Smooth muscle cell (in vitro differentiated cells): ENCODE data around the gene MROH7. TPM values are rescaled to one million over a fixed set of nuclear protein-coding genes. Genes with fewer than 3 reads are reported as not detected.

ENCODE experiments used
- DNase-seq: peaks from one replicate; lab custom pipeline; 2025; ENCODE audit not compliant: unreplicated experiment; lab: John Stamatoyannopoulos, UW
- H2AFZ ChIP-seq: fragments of 200-600 bp; sonication (generic); 2 replicates; pipeline ENCODE4 v1.6.0; 2016; ENCODE audit warnings: antibody characterized with exemption, low read depth, mild to moderate bottlenecking
- H3F3A ChIP-seq: fragments of 200-600 bp; sonication (generic); 2 replicates; pipeline ENCODE4 v1.6.0; 2017; ENCODE audit warnings: antibody characterized with exemption, low read depth
- H3K27ac ChIP-seq: fragments of 200-600 bp; sonication (generic); 2 replicates; pipeline ENCODE4 v1.5.1; 2016; ENCODE audit warnings: low read depth, mild to moderate bottlenecking
- H3K27me3 ChIP-seq: fragments of 200-600 bp; sonication (generic); 2 replicates; pipeline ENCODE4 v1.6.1; 2016; ENCODE audit warnings: low read depth, mild to moderate bottlenecking
- H3K36me3 ChIP-seq: fragments of 200-600 bp; sonication (generic); 2 replicates; pipeline ENCODE4 v1.5.1; 2016; ENCODE audit warnings: low read depth
- H3K4me1 ChIP-seq: fragments of 200-600 bp; sonication (generic); 2 replicates; pipeline ENCODE4 v1.5.1; 2016; ENCODE audit warnings: low read depth
- H3K4me2 ChIP-seq: fragments of 200-600 bp; sonication (generic); 2 replicates; pipeline ENCODE4 v1.6.0; 2016; ENCODE audit warnings: mild to moderate bottlenecking
- H3K4me3 ChIP-seq: fragments of 200-600 bp; sonication (generic); 2 replicates; pipeline ENCODE4 v1.5.1; 2016; ENCODE audit warnings: mild to moderate bottlenecking
- H3K79me2 ChIP-seq: fragments of 200-600 bp; sonication (generic); 2 replicates; pipeline ENCODE4 v1.6.0; 2016; ENCODE audit warnings: low read depth, mild to moderate bottlenecking
- H3K9ac ChIP-seq: fragments of 200-600 bp; sonication (generic); 2 replicates; pipeline ENCODE4 v1.6.0; 2016; ENCODE audit warnings: low read depth
- H3K9me3 ChIP-seq: fragments of 200-600 bp; sonication (generic); replicated peaks from 2 replicates; pipeline ENCODE4 v1.5.1; 2016; ENCODE audit warnings: low read depth
- H4K20me1 ChIP-seq: fragments of 200-600 bp; sonication (generic); 2 replicates; pipeline ENCODE4 v1.6.0; 2016; ENCODE audit warnings: low read depth
- CTCF ChIP-seq: fragments of 200-600 bp; sonication (generic); IDR thresholded peaks from 2 replicates; pipeline ENCODE4 v1.5.1; 2017; ENCODE audit warnings: borderline replicate concordance, mild to moderate bottlenecking, antibody characterized with exemption; ENCODE audit not compliant: insufficient read depth, poor library complexity, severe bottlenecking
- WGBS: methylation state at CpG from one replicate; pipeline ENCODE4 v1.1.7; 2016; ENCODE audit warnings: low lambda C conversion rate; 5-methylcytosine and 5-hydroxymethylcytosine counted together
- polyA plus RNA-seq: library from polyadenylated mRNA; unstranded; fragments of >200 nt; fragmentation: Nextera tagmentation; extraction: Ambion mirVana; gene quantifications from 2 replicates; pipeline ENCODE4 v1.2.1, GENCODE V29; 2016
- total RNA-seq: library from RNA; depleted of rRNA; stranded (reverse); fragments of >200 nt; gene quantifications from 2 replicates; pipeline ENCODE4 v1.2.3, GENCODE V29; 2014

Gene MROH7
- total and polyA plus RNA-seq, 2 experiments from 2014 or later, result 0.33 to 0.58 TPM

- no peak for TF ChIP-seq CTCF
- no peak overlapping the region for H3K4me2 ChIP-seq
These were observed 54.2 kb downstream of the MROH7 start for GRCh38 chr1:54695764-54696163.

GRCh38 chr1:54696262-54696661 lies 54.7 kb downstream of the MROH7 start:
- Histone ChIP-seq H3K27ac (no peak overlapping the region), H3K4me3 (no peak overlapping the region), H3K4me2 (no peak overlapping the region), H3K36me3 (no peaks in the 10 kb centered on the region), H3F3A (no peaks in the 10 kb centered on the region), H2AFZ (no peak overlapping the region), H4K20me1 (no peaks in the 10 kb centered on the region), H3K27me3 (no peaks in the 10 kb centered on the region), H3K9ac (no peak overlapping the region), H3K4me1 (no peaks in the 10 kb centered on the region), H3K9me3 (no peaks in the 10 kb centered on the region), H3K79me2 (no peaks in the 10 kb centered on the region)
- no peak for DNase-seq
- no peak for TF ChIP-seq CTCF
- 85% methylated on average over 3 of the region's 3 CpGs for WGBS

More at GRCh38 chr1:54695764-54696163, 54.2 kb downstream of the MROH7 start:
- H3K36me3 ChIP-seq, result no peaks in the 10 kb centered on the region
- H3K4me3 ChIP-seq, result no peak overlapping the region
- H3F3A ChIP-seq, result no peaks in the 10 kb centered on the region
- 93% methylated on average over 1 of the region's 1 CpG for WGBS
- H3K9me3 ChIP-seq, result no peaks in the 10 kb centered on the region
- H2AFZ ChIP-seq, result no peak overlapping the region
- no peaks in the 10 kb centered on the region for H3K4me1 ChIP-seq
- no peaks in the 10 kb centered on the region for H4K20me1 ChIP-seq
- no peak overlapping the region for H3K27ac ChIP-seq
- no peaks in the 10 kb centered on the region for H3K79me2 ChIP-seq
- H3K27me3 ChIP-seq, result no peaks in the 10 kb centered on the region
- no peak for DNase-seq
- H3K9ac ChIP-seq, result no peak overlapping the region

GRCh38 chr1:54697896-54698295 lies 56.3 kb downstream of the MROH7 start:
- Histone ChIP-seq H2AFZ (no peak overlapping the region), H3K9ac (no peak overlapping the region), H3K9me3 (no peaks in the 10 kb centered on the region), H3K79me2 (no peaks in the 10 kb centered on the region), H3K4me1 (no peaks in the 10 kb centered on the region), H3K36me3 (no peaks in the 10 kb centered on the region), H3K27ac (no peak overlapping the region), H3K4me2 (no peak overlapping the region), H3K27me3 (peaks cover 10% of the 10 kb centered on the region), H3K4me3 (no peak overlapping the region), H4K20me1 (no peaks in the 10 kb centered on the region), H3F3A (no peaks in the 10 kb centered on the region)
- TF ChIP-seq CTCF, result no peak
- WGBS, result 84% methylated on average over 6 of the region's 6 CpGs
- DNase-seq, result no peak

GRCh38 chr1:54698346-54698745 lies 56.8 kb downstream of the MROH7 start:
- H3K4me3 ChIP-seq, result no peak overlapping the region
- 94% methylated on average over 6 of the region's 8 CpGs for WGBS
- H3K79me2 ChIP-seq, result no peaks in the 10 kb centered on the region
- TF ChIP-seq CTCF, result no peak
- H3K4me2 ChIP-seq, result no peak overlapping the region
- H4K20me1 ChIP-seq, result no peaks in the 10 kb centered on the region
- no peaks in the 10 kb centered on the region for H3K9me3 ChIP-seq
- no peaks in the 10 kb centered on the region for H3K4me1 ChIP-seq
- no peak overlapping the region for H3K9ac ChIP-seq
- H3K27ac ChIP-seq, result no peak overlapping the region
- H2AFZ ChIP-seq, result no peak overlapping the region
- H3K36me3 ChIP-seq, result no peaks in the 10 kb centered on the region
- no peaks in the 10 kb centered on the region for H3F3A ChIP-seq
- no peak for DNase-seq
- peaks cover 11% of the 10 kb centered on the region for H3K27me3 ChIP-seq
